Ovary (tissue), 9 donors: ENCODE measurements around the gene ECSIT. TPM values are rescaled to one million over a fixed set of nuclear protein-coding genes. Genes with fewer than 3 reads are reported as not detected.
"Not testable (repeated sequence)": the region's sequence is repeated elsewhere in the genome, so short reads cannot be mapped to it uniquely, and the experiment has no call there.

Experiments
- DNase-seq, 5 donors: peaks; one replicate each; pipeline ENCODE4 v3.0.0-alpha.2; 2019 to 2020
- H3K27ac ChIP-seq, 2 donors: fragments of 200-600 bp; one replicate each; pipeline versions ENCODE4 v1.5.1 to v1.8.0; 2019 to 2022
- H3K27me3 ChIP-seq: fragments of 200-600 bp; one replicate; pipeline ENCODE4 v1.8.0; 2022
- H3K36me3 ChIP-seq: fragments of 200-600 bp; sonication (generic); one replicate; pipeline ENCODE4 v1.5.1; 2019
- H3K4me1 ChIP-seq: one replicate; pipeline ENCODE4 v1.8.1; 2013; ENCODE audit warnings: mild to moderate bottlenecking, moderate library complexity; ENCODE audit not compliant: insufficient read depth
- H3K4me3 ChIP-seq: fragments of 200-600 bp; sonication (generic); one replicate; pipeline ENCODE4 v1.5.1; 2017
- H3K9me3 ChIP-seq, 2 donors: fragments of 200-600 bp in 1 of 2; sonication (generic) in 1 of 2; one replicate each; pipeline versions ENCODE4 v1.5.1 to v1.8.1; 2013 to 2019; ENCODE audit warnings: mild to moderate bottlenecking in 1 of 2, moderate library complexity in 1 of 2
- CTCF ChIP-seq, 3 donors: fragments of 450-650 bp in 2 of 3; fragments of 200-600 bp in 1 of 3; IDR thresholded peaks; one replicate each; pipeline versions ENCODE4 v1.5.1 to v1.8.0; 2016 to 2022; ENCODE audit warnings: antibody characterized with exemption in 3 of 3, mild to moderate bottlenecking in 1 of 3
- EP300 ChIP-seq: sonication (generic); formaldehyde crosslinking; IDR thresholded peaks from one replicate; pipeline ENCODE4 v1.6.1; 2017; ENCODE audit warnings: antibody characterized with exemption
- POLR2A ChIP-seq: fragments of 450-650 bp; IDR thresholded peaks from one replicate; pipeline ENCODE4 v1.6.1; 2017; ENCODE audit warnings: antibody characterized with exemption, mild to moderate bottlenecking, moderate library complexity
- WGBS, 3 donors: extraction: QIAGEN DNeasy Blood & Tissue Kit in 1 of 3; methylation state at CpG; one replicate each; pipeline versions ENCODE4 v1.1.5 to v1.1.7; 2013 to 2017; 5-methylcytosine and 5-hydroxymethylcytosine counted together
- intact Hi-C, 4 donors: fragments of 100-400 bp; cut with DNase I; formaldehyde crosslinking; loops; one replicate each; pipeline versions ENCODE4 v1.11.0 to v1.15.1; 2022 to 2023
- polyA plus RNA-seq, 2 donors: library from polyadenylated mRNA; stranded (reverse); fragments of 200-250 nt in 1 of 2; fragments of 350-450 nt in 1 of 2; fragmentation: Illumina TruSeq in 1 of 2; extraction: RNeasy Lipid Tissue Mini Kit (QIAGEN cat#74804) in 1 of 2; gene quantifications; one replicate each; pipeline ENCODE4 v1.2.3, GENCODE V29; 2013 to 2014
- total RNA-seq, 7 donors: library from RNA; depleted of rRNA in 2 of 7; stranded (reverse); fragments of >200 nt in 2 of 7; fragmentation: NEBNext Ultra II Directional in 3 of 7; extraction: Animal tissue kit (Norgen Biotek cat#: 25700) in 3 of 7; gene quantifications; one replicate each; pipeline versions ENCODE4 v1.1.0 to v1.2.4, GENCODE V29; 2016 to 2023
- donor health status: DM: no; HTN: no; CAD: no; lungs with moderate emphysema.
- donor health status: DM: no; HTN: no; CAD: no.
- donor health status: Bipolar disorder and iron deficiency.
- donor health status: DM: yes; HTN: yes; CAD: no.
- donor health status: DM: no; HTN: no; CAD: no.
- donor health status: DM: yes; HTN: yes; CAD: no.

The ECSIT gene
- total and polyA plus RNA-seq, 9 donors = 16.3 to 84.8 (median 58.2) TPM

- 85 to 92% (median 87%) methylated on average over 9 of the region's 9 CpGs for WGBS, 3 donors
- H3K36me3 ChIP-seq = no peaks in the 10 kb centered on the region
- no peak overlapping the region for H3K4me3 ChIP-seq
These were observed 45.8 kb upstream of the ECSIT start for GRCh38 chr19:11574689-11575088.

GRCh38 chr19:11573763-11574162 lies 44.8 kb upstream of the ECSIT start:
- H3K27ac ChIP-seq, H3K4me3 ChIP-seq, H3K9me3 ChIP-seq, H3K36me3 ChIP-seq, intact Hi-C loops, H3K4me1 ChIP-seq, DNase-seq, H3K27me3 ChIP-seq: not testable (repeated sequence)
- 71 to 95% (median 94%) methylated on average over 4 of the region's 4 CpGs for WGBS, 3 donors

More at GRCh38 chr19:11574689-11575088, 45.8 kb upstream of the ECSIT start:
- H3K9me3 ChIP-seq = no peaks in the 10 kb centered on the region
- TF ChIP-seq POLR2A (no peak), EP300 (no peak)
- peaks cover 12% of the 10 kb centered on the region for H3K4me1 ChIP-seq
- H3K27ac ChIP-seq = no peak overlapping the region
- DNase-seq = no peak
- H3K27me3 ChIP-seq = no peaks in the 10 kb centered on the region
- intact Hi-C loops = no loop called here

DNA sequence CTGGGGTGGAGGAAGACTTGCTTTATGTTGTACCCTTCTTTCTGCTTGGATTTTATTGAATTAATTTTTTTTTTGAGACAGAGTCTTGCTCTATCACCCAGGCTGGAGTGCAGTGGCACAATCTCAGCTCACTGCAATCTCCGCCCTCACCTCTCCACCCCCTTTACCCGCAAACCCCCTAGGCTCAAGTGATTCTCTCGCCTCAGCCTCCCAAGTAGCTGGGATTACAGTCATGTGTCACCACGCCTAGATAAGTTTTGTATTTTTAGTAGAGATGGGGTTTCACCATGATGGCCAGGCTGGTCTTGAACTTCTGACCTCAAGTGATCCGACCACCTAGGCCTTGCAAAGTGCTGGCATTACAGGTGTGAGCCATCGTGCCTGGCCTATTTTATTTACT lies 44.4 kb upstream of the ECSIT start:
- H3K9me3 ChIP-seq, H3K4me3 ChIP-seq, H3K27me3 ChIP-seq, H3K36me3 ChIP-seq, DNase-seq, H3K4me1 ChIP-seq, H3K27ac ChIP-seq, intact Hi-C loops: not testable (repeated sequence)
- WGBS, 3 donors = 75 to 87% (median 79%) methylated on average over 6 of the region's 6 CpGs

DNA sequence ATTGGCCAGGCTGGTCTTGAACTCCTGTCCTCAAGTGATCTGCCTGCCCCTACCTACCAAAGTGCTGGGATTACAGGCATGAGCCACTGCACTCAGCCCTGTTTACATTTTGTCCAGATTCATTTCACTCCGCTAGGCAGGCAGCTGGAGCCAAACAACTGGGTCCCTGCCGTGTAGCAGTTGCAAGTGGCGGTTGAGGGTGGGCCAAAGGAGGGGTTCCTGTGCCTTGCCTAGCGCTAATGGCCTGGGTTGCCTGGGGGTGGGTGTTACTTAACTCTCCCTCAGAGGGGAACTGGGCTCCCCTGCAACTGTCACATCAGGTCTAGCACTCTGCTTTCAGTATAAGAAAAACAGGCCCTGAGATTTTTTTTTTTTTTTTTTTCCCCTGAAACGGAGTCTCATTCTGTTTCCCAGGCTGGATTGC lies 41.1 kb upstream of the ECSIT start:
- TF ChIP-seq CTCF (IDR thresholded peaks at IDR 0.05) (no peak), POLR2A (no peak), EP300 (no peak)
- WGBS, 3 donors = 53 to 63% (median 63%) methylated on average over 5 of the region's 5 CpGs
- intact Hi-C loops = no loop called here

DNA sequence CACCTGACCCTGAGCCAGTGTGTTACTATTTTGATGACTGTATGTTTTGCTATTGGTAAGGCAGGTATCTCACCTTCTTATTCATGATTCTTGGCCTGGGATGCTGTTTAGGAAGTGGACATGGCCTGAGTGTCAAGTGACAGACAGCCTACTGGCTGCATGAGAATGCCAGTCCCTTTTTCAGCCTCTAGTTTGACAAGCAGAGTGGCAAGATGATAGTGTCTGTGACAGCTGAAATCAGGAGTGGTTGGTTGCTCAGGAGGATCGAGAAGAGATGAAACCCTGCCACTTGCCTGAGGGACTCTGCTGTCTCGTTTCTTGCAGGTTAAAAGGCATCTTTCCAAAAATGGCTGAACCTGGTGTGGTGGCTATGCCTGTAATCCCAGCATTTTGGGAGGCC lies 37.2 kb upstream of the ECSIT start:
- no peak for TF ChIP-seq POLR2A
- no peak for TF ChIP-seq EP300
- no peak for TF ChIP-seq CTCF (IDR thresholded peaks at IDR 0.05)

More for the DNA sequence above, 41.1 kb upstream of the ECSIT start:
- H3K4me3 ChIP-seq = no peak overlapping the region
- DNase-seq = no peak
- no peaks in the 10 kb centered on the region for H3K27me3 ChIP-seq
- H3K27ac ChIP-seq = no peak overlapping the region
- no peaks in the 10 kb centered on the region for H3K4me1 ChIP-seq
- no peaks in the 10 kb centered on the region for H3K36me3 ChIP-seq
- H3K9me3 ChIP-seq = no peaks in the 10 kb centered on the region

DNA sequence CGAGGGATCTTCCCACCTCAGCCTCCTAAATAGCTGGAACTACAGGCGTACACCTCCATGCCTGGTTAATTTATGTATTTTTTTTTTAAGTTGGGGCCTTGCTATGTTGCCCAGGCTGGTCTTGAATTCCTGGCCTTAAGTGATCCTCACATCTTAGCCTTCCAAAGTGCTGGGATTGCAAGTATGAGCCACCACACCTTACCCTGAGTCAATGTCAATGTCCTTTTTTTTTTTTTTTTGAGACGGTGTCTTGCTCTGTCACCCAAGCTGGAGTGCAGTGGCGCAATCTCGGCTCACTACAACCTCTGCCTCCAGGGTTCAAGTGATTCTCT lies 36.7 kb upstream of the ECSIT start:
- H3K36me3 ChIP-seq, intact Hi-C loops, H3K27ac ChIP-seq, H3K9me3 ChIP-seq, H3K4me3 ChIP-seq, DNase-seq, H3K4me1 ChIP-seq, H3K27me3 ChIP-seq: not testable (repeated sequence)
- 84 to 90% (median 87%) methylated on average over 5 of the region's 5 CpGs for WGBS, 3 donors

More for the DNA sequence above, 37.2 kb upstream of the ECSIT start:
- no peaks in the 10 kb centered on the region for H3K27me3 ChIP-seq
- H3K4me3 ChIP-seq = no peak overlapping the region
- WGBS, 3 donors = 85 to 95% (median 90%) methylated on average over 2 of the region's 2 CpGs
- intact Hi-C loops = no loop called here
- no peak for DNase-seq
- H3K4me1 ChIP-seq = no peaks in the 10 kb centered on the region
- no peaks in the 10 kb centered on the region for H3K36me3 ChIP-seq
- no peak overlapping the region for H3K27ac ChIP-seq
- H3K9me3 ChIP-seq = no peaks in the 10 kb centered on the region

- H3K36me3 ChIP-seq, intact Hi-C loops, H3K27ac ChIP-seq, H3K27me3 ChIP-seq, H3K4me3 ChIP-seq, H3K4me1 ChIP-seq, DNase-seq, H3K9me3 ChIP-seq: not testable (repeated sequence)
- 91 to 96% (median 93%) methylated on average over 6 of the region's 6 CpGs for WGBS, 3 donors
These were observed 35.3 kb upstream of the ECSIT start for GRCh38 chr19:11564082-11564807.
